Endothelial cell of umbilical vein (primary cell): ENCODE measurements around the gene NWD2. TPM values are rescaled to one million over a fixed set of nuclear protein-coding genes. Genes with fewer than 3 reads are reported as not detected.

Source experiments
- BruUV-seq: library from RNA; stranded (reverse); fragments of 400-500 nt; replicated peaks from 2 replicates; lab custom pipeline; 2021; lab: Mats Ljungman, UMichigan
- CTCF ChIA-PET: fragments of 300-600, 350-600 bp; sonication (Branson Sonifier 250); formaldehyde crosslinking; loops from one replicate; lab custom pipeline; 2021; ENCODE audit warnings: antibody characterized with exemption, inconsistent platforms; lab: Charles Lee
- POLR2A ChIA-PET: fragments of 300-600, 350-600 bp; sonication (Branson Sonifier 250); formaldehyde crosslinking; loops from one replicate; lab custom pipeline; 2021; ENCODE audit warnings: antibody characterized with exemption, inconsistent platforms; lab: Charles Lee
- DNase-seq: peaks from one replicate; pipeline ENCODE4 v3.0.0-alpha.2; 2011; ENCODE audit warnings: low read depth, low spot score
- FAIRE-seq: peaks from 2 replicates; lab custom pipeline; 2011; peaks lifted over from hg19 to GRCh38; lab: Jason Lieb, UNC
- H2AFZ ChIP-seq: 2 replicates; pipeline ENCODE4 v1.6.0; 2012; ENCODE audit warnings: low read depth, low read length, control low read depth, inconsistent platforms
- H3K27ac ChIP-seq: 2 replicates; pipeline ENCODE4 v1.5.1; 2011; ENCODE audit warnings: low read depth, mild to moderate bottlenecking, control low read depth, low read length, moderate library complexity; ENCODE audit not compliant: insufficient read depth
- H3K27me3 ChIP-seq, 2 experiments: 2 replicates each; pipeline versions ENCODE4 v1.6.0 to v1.6.1; 2011; ENCODE audit warnings: low read length in 2 of 2, mixed read lengths in 1 of 2; ENCODE audit not compliant: control insufficient read depth in 2 of 2, insufficient read depth in 2 of 2
- H3K36me3 ChIP-seq, 2 experiments: 2 replicates in 1 of 2; 3 replicates in 1 of 2; pipeline ENCODE4 v1.5.1; 2011; ENCODE audit warnings: low read length in 2 of 2, mild to moderate bottlenecking in 1 of 2, moderate library complexity in 1 of 2; ENCODE audit not compliant: control insufficient read depth in 2 of 2, insufficient read depth in 2 of 2; ENCODE audit errors: extremely low read depth in 1 of 2
- H3K4me1 ChIP-seq: 3 replicates; pipeline ENCODE4 v1.5.1; 2011; ENCODE audit warnings: mild to moderate bottlenecking, low read length; ENCODE audit not compliant: control insufficient read depth, insufficient read depth; ENCODE audit errors: extremely low read depth
- H3K4me2 ChIP-seq: 2 replicates; pipeline ENCODE4 v1.6.1; 2011; ENCODE audit warnings: low read length, control low read depth, mixed read lengths; ENCODE audit not compliant: insufficient read depth
- H3K4me3 ChIP-seq, 3 experiments: fragments of 200-600 bp in 1 of 3; sonication (generic), shearing (Covaris generic) in 1 of 3; replicated peaks in 1 of 3; 2 replicates each; pipeline ENCODE4 v1.5.1; 2011 to 2016; ENCODE audit warnings: control low read depth in 3 of 3, low read length in 3 of 3, mild to moderate bottlenecking in 2 of 3, inconsistent platforms in 1 of 3, low read depth in 1 of 3, moderate library complexity in 1 of 3; ENCODE audit not compliant: insufficient read depth in 1 of 3
- H3K79me2 ChIP-seq: 2 replicates; pipeline ENCODE4 v1.6.0; 2012; ENCODE audit warnings: low read length, inconsistent platforms; ENCODE audit not compliant: control insufficient read depth, insufficient read depth
- H3K9ac ChIP-seq: replicated peaks from 2 replicates; pipeline ENCODE3; 2011; ENCODE audit warnings: low read length, control low read depth; ENCODE audit not compliant: insufficient read depth; ENCODE audit errors: extremely low read depth
- H3K9me1 ChIP-seq: replicated peaks from 3 replicates; pipeline ENCODE4 v1.6.0; 2011; ENCODE audit warnings: mild to moderate bottlenecking, low read length; ENCODE audit not compliant: control insufficient read depth, insufficient read depth; ENCODE audit errors: extremely low read depth
- H3K9me3 ChIP-seq: replicated peaks from 2 replicates; pipeline ENCODE4 v1.5.1; 2012; ENCODE audit warnings: low read length, inconsistent platforms; ENCODE audit not compliant: control insufficient read depth, insufficient read depth
- H4K20me1 ChIP-seq: replicated peaks from 2 replicates; pipeline ENCODE3; 2011; ENCODE audit warnings: mild to moderate bottlenecking, low read length; ENCODE audit not compliant: control insufficient read depth, insufficient read depth; ENCODE audit errors: extremely low read depth
- CTCF ChIP-seq, 2 donors: IDR thresholded peaks; 1 replicate in 1 of 2; 2 replicates in 1 of 2; pipeline ENCODE4 v1.5.1; 2011; ENCODE audit warnings: low read length in 2 of 2, mild to moderate bottlenecking in 2 of 2, moderate library complexity in 2 of 2, control low read depth in 1 of 2, inconsistent platforms in 1 of 2, low read depth in 1 of 2; ENCODE audit not compliant: insufficient read depth in 1 of 2; ENCODE audit errors: extremely low read depth in 1 of 2
- EZH2 ChIP-seq: IDR thresholded peaks from 2 replicates; pipeline ENCODE4 v1.6.1; 2012; ENCODE audit warnings: borderline replicate concordance, low read depth, mild to moderate bottlenecking, moderate library complexity, low read length, inconsistent platforms; ENCODE audit not compliant: severe bottlenecking
- FOS ChIP-seq: IDR thresholded peaks from 2 replicates; pipeline ENCODE4 v1.6.1; 2011; ENCODE audit warnings: mild to moderate bottlenecking, low read length, moderate library complexity, borderline replicate concordance; ENCODE audit not compliant: insufficient read depth
- GATA2 ChIP-seq: IDR thresholded peaks from 2 replicates; pipeline ENCODE4 v1.7.0; 2011; ENCODE audit warnings: low read depth, mild to moderate bottlenecking, moderate library complexity, mixed read lengths, low read length; ENCODE audit not compliant: insufficient read length, insufficient read depth
- JUN ChIP-seq: IDR thresholded peaks from 2 replicates; pipeline ENCODE4 v1.6.1; 2011; ENCODE audit warnings: borderline replicate concordance, low read depth; ENCODE audit not compliant: insufficient read length, insufficient read depth
- MAX ChIP-seq: IDR thresholded peaks from 2 replicates; pipeline ENCODE4 v1.6.1; 2011; ENCODE audit not compliant: insufficient read depth, insufficient read length
- MYC ChIP-seq: IDR thresholded peaks from one replicate; pipeline ENCODE4 v1.6.1; 2011; ENCODE audit warnings: mild to moderate bottlenecking, low read depth, low read length
- POLR2A ChIP-seq: IDR thresholded peaks from 2 replicates; pipeline ENCODE4 v1.6.1; 2012; ENCODE audit warnings: low read depth, mild to moderate bottlenecking, control low read depth, low read length
- POLR2AphosphoS5 ChIP-seq: IDR thresholded peaks from 2 replicates; pipeline ENCODE4 v1.6.1; 2012; ENCODE audit warnings: low read depth, mild to moderate bottlenecking, control low read depth, low read length, moderate library complexity; ENCODE audit not compliant: insufficient read depth
- dilution Hi-C: fragments of 300-500 bp; cut with MboI; formaldehyde crosslinking; loops from one replicate; pipeline ENCODE4 v1.15.0; 2019; ENCODE audit warnings: low sequenced_read_pairs; ENCODE audit not compliant: extremely low pct_ligation_motif_present
- intact Hi-C: fragments of 100-400 bp; cut with micrococcal nuclease; formaldehyde crosslinking; loops from one replicate; pipeline ENCODE4 v1.10.0; 2022
- polyA plus RNA-seq, 4 experiments: library from polyadenylated mRNA; depleted of rRNA in 3 of 4; stranded (reverse) in 3 of 4; unstranded in 1 of 4; fragments of >200 nt; gene quantifications; 2 replicates each; pipeline versions ENCODE4 v1.2.1 to v1.2.3, GENCODE V29; 2011 to 2012; ENCODE audit warnings: missing spikeins in 1 of 4
- total RNA-seq: library from RNA; stranded (reverse); gene quantifications from 2 replicates; pipeline ENCODE4 v1.2.3, GENCODE V29; 2021

NWD2 gene
- total and polyA plus RNA-seq, 2 donors (not counting 3 experiments of a cell fraction or from before 2014, with no cell fraction given) = not detected

- H3K79me2 ChIP-seq = no peaks in the 10 kb centered on the region
- no peak overlapping the region for H3K9ac ChIP-seq
- no peak for DNase-seq
- CTCF ChIA-PET = interaction anchor here (1.0 to 1.9 kb wide), 2 partner anchors 10 to 86 kb away, joined by 3 to 5 read pairs; a partner anchor contains a TSS
- H3K27ac ChIP-seq = no peak overlapping the region
- H3K4me1 ChIP-seq = no peaks in the 10 kb centered on the region
- FAIRE-seq = no peak
- no peak overlapping the region for H2AFZ ChIP-seq
- H3K36me3 ChIP-seq = no peaks in the 10 kb centered on the region
- dilution Hi-C loops = no loop called here
- no peaks in the 10 kb centered on the region for H3K9me1 ChIP-seq
- intact Hi-C loops = no loop called here
- POLR2A ChIA-PET = no interaction called here
- peaks cover 4 to 7% of the 10 kb centered on the region in 2 experiments for H3K27me3 ChIP-seq
- no peak overlapping the region for H3K4me3 ChIP-seq
- no peak overlapping the region for H3K4me2 ChIP-seq
- H3K9me3 ChIP-seq = no peaks in the 10 kb centered on the region
- no peak for TF ChIP-seq MAX
- no peak for TF ChIP-seq JUN
- TF ChIP-seq EZH2 = no peak
- no peak for TF ChIP-seq MYC
- no peak for TF ChIP-seq CTCF (IDR thresholded peaks at IDR 0.05; ENCODE audit: extremely low read depth in 1 of 2, insufficient read depth in 1 of 2, low read depth in 1 of 2, low read length in 2 of 2)
- no peak for TF ChIP-seq GATA2
- no peak for TF ChIP-seq FOS
- no peak for TF ChIP-seq POLR2A
- no peak for TF ChIP-seq POLR2AphosphoS5
- BruUV-seq = no TSS peak
- H4K20me1 ChIP-seq = no peaks in the 10 kb centered on the region
Observed at GRCh38 chr4:37463033-37463856, 218.7 kb downstream of the NWD2 start.
